GM19025 (cell line): ENCODE results near the gene LAG3.

Experiments
- ATAC-seq: cut with Tn5 transposase; IDR thresholded peaks from one replicate; pipeline ENCODE4 v1.9.1; 2021; ENCODE audit warnings: mild to moderate bottlenecking, low read depth, moderate library complexity; ENCODE audit not compliant: unreplicated experiment

Gene LAG3

DNA sequence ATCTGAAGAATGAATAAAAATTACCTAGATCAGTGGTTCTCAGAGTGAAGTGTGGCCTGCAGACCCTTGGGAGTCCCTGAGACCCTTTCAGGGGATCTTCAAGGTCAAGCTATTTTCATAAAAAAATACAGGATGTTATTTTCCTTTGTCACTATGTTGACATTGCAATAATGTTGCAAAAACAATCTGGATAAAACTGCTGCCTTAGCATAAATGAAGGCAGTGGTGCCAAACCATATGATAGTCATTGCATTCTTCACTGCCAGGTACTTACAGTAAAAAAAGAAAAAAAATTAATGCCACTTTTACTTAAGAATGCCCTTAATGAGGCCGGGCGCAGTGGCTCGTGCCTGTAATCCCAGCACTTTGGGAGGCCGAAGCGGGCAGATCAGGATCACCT is 15.0 kb downstream of the LAG3 start:
- no peak for ATAC-seq

DNA sequence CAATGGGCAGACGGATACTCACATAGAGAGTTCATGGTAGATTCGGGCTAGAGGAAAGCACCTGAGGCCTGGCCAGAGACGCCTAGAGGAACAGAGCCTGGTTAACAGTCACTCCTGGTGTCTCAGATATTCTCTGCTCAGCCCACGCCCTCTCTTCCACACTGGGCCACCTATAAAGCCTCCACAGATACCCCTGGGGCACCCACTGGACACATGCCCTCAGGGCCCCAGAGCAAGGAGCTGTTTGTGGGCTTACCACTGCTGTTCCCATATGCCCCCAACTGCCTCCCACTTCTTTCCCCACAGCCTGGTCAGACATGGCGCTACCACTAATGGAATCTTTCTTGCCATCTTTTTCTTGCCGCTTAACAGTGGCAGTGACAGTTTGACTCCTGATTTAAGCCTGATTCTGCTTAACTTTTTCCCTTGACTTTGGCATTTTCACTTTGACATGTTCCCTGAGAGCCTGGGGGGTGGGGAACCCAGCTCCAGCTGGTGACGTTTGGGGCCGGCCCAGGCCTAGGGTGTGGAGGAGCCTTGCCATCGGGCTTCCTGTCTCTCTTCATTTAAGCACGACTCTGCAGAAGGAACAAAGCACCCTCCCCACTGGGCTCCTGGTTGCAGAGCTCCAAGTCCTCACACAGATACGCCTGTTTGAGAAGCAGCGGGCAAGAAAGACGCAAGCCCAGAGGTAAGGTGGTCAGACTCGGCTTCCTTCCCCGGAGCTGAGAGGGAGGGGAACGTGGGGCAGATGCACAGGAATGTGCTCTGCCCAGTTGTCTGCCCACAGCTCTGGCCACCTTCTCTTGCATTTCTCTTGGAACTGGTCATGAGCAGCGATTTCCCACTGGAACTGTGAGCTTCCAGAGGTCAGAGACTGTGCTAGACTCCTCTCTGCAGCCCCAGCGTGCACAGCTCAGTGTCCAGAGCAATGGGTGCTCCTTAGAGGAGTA is 16.9 kb downstream of the LAG3 start, which contains the start of gene CD4:
Gene CD4 (plus strand): TSS at position 557 of the 953 bp plus-strand sequence. CDS start 10,611 bp downstream, outside the sequence.
- no peak for ATAC-seq

DNA sequence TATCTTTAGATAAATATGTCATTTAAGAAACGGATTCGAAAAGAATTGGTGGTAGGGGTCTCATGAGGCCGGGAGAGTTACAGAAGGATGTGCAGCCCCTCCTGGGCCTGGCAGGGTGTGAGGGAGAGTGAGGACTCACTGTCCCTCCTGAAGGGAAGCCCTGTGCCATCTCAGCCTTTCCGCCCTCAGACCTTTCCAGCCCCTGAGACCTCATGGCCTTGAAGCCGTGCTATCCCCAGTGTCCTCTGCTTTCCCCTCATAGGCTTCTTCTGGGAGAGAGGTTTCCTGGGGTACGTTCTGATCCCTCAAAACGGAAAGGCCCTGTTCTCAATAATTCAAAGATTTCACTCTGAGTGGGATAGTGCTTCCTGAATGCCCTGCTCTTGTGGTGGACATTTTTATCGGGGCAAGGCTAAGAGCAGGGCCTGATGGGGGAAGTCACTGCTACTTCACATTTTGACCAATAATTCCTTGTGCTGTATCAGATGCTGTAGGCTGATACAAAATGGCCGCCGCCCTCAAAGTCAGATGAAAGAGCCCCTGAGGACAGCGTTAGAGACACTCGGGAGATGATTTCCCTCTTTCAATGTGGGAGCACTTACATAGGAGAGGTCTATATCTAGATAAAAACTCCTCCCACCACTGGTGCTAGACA is 18.3 kb downstream of the LAG3 start:
- ATAC-seq = no peak

DNA sequence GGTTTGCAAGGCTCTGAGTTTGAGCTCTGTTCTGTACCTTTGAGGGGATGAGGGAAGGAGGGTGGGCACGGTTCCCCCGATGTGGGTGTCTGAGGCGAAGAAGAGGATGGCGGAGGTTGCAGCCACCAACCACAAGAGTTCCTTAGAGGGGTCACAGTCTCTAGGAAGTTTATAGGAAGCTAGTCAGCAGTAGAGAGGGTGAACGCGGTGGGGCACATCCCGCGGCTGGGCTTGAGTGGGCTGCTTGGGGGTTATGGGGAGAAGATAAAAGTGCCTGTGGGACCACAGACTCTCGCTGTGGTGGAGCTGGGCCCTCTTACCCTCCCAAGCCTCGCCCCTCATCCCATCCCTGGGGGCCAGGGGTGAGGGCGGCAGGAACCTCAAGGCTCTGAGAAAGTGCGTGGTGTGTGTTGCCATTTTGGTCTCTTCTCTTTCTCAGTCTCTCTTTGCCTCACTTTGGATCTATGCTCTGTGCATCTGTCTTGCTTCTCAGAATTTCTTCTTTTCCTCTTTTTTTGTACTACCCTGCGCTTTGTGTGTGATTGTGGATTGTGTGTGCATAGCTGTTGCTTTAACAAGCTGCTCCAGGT is 19.7 kb downstream of the LAG3 start:
- ATAC-seq = no peak

DNA sequence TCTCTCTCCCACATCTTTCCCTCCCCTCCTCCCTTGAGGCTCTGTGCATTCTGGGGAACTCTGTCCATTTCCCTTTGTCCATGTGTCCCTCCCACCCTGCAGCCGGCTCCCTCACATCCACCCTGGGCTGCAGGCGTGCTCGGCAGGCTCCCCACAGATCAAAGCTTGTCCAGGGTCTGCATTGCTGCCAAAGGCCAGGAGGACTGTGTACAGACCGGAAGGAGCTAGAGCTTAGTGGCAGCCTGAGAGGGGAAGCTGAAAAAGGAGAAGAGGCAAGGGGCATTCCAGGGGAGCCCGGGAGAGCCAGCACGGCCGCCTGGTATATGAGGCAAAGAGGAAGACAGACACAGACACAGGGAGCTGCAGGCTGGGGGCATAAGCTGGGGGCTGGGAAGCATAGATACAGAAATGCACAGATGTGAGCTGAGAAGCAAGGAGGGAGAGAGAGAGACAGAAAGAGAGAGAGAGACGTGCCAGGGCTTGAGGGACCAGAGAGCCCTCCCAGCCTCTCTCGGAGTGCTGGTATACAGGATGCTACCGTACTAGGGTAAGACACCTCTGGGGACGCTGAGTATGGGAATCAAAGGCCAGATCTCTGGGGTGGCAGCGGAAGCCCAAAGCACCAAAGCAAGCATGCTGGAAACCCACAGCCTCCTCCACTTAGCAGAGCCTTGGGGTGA is 20.3 kb downstream of the LAG3 start:
- no peak for ATAC-seq

DNA sequence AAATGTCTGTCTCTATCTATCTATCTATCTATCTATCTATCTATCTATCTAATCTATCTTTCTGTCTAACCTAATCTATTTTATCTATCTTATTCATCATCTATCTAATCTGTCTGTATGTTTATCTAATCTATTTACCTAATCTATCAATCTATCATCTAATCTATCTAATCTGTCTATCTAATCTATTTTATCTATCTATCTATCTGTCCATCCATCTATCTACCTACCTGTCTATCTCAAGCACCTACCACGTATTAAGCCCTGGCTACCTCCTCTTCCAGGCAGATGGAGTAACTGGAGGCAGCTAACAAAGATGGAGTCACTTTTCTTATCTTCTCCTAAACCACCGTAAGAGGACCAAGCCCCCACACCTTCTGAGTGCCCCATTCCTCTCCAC is 22.8 kb downstream of the LAG3 start:
- ATAC-seq = no peak

DNA sequence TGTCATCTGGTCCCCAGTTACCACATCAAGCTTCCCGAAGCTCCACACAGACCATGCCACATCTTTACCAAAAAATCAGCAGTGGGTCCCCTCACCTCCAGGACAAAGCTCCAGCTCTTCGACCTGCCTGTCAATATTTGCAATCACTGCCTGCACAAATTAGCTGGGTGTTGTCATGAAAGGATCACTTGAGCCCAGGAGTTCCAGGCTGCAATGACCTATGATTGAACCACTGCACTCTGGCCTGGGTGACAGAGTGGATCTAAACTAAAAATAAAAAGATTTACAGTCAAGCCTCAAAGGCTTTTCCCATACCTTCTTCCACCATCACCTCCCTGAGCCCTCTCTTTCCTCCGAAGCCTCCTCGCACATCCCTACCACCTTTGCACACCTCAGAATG is 24.3 kb downstream of the LAG3 start:
- no peak for ATAC-seq

DNA sequence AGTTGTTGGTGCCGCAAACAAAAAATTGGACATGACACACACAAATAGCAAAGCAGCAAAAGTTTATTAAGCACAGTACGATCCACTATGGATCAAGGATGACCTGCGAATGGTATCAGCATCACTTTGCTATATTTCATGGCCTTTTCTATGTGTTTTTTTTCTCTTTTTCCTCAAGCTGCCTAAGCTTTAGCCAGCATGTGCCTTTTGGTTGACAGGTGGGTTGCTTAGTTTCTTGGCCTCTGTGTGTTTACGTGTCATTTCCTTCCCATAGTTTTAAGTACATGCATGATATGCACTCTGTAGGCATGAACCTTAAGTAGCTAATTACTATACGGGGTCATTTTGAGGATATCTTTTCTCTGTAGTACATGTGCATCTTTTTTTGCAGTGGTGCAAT is 26.8 kb downstream of the LAG3 start:
- no peak for ATAC-seq

DNA sequence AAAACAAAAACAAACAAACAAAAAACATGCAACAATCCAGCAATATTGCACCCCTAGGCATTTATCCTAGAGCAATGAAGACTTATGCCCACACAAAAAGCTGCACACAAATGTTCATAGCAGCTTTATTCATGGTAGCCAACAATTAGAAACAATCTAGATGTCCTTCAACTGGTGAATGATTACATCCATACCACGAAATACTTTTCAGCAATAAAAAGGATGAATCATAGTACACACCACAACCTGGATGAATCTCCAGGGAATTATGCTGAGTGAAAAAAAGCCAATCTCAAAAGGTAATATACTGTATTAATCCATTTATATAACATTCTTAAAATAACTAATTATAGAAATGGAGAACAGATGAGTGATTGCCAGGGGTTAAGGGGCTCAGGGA is 34.9 kb downstream of the LAG3 start:
- ATAC-seq = no peak

DNA sequence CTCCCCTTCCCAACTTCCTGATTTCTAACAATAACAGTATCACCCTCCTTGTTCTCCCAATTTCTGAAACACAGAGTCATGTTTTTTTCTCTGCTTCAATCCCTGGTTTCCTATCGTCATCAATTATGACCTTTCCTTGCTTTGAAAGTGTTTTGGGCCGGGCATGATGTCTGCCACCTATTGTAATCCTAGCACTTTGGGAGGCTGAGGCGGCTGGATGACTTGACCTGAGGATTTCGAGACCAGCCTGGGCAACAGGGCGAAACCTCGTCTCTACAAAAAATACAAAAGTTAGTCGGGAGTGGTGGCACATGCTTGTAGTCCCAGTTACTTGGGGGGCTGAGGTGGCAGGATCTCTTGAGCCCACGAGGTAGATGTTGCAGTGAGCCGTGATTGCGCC is 36.7 kb downstream of the LAG3 start:
- ATAC-seq = no peak

DNA sequence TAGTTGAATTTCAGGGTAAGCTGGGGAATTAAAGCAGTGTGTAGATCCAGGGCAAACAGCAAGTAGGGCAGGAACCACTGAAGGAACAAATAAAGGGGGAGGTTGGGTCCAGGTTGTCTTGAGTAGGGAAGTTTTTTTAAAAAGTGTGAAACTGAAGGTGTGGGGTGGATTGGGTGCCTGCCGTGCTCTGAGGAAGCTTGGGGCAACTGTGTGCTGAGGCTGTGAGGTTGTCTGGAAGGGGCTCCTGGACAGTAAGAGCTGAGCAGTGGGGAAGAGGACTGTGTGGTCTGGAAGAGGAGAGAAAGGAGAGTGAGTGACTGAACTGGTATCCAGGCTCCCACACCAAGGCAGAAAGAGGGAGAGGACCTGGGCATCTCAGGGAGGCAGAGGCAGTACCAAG is 38.4 kb downstream of the LAG3 start:
- ATAC-seq = no peak

DNA sequence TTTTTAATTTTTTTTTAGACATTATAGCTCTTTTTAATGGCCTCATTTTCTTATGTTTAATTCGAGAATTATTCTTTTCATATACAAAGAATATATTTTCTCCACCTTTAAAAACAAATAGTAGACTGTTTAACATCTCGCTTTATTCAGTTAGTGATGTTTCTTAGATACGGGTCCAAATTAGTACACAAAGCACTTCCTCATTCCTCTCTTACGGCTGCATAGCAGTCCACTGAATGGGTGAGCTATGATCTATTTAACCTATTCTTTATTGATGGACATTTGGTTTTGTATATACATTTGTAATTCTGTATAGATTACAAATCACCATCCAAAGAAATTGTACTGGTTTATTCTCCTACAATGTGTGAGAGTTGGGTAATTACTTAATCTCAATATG is 41.0 kb downstream of the LAG3 start:
- no peak for ATAC-seq

DNA sequence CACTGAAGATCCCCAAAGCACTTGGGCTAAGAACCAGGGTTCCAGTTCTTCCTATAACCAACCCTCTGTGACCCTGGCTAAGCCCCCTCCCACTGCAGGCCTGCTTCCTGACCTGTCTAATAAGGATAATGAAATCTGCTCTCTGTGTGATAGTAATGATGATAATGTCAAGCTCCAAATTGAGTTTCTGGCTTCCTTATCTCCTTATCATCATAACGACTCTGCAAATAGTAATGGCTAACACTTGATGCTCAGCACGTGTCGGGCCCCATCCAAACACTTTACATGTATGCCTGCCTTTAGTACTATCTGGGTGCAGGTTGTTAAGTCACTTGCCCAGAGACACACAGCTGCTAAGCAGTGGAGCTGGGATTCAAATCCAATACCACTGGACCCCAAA is 44.3 kb downstream of the LAG3 start:
- ATAC-seq = no peak

DNA sequence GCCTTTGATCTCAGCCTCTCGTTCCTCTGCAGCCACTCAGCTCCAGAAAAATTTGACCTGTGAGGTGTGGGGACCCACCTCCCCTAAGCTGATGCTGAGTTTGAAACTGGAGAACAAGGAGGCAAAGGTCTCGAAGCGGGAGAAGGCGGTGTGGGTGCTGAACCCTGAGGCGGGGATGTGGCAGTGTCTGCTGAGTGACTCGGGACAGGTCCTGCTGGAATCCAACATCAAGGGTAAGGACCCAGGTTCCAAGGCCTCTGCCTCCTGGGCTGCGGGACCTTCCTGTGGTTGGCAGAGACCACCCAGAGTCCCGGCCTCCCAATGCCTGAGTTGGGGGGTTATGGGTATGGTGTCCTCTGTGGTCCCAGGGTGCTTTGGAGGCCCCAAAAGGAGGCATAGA is 44.8 kb downstream of the LAG3 start:
- no peak for ATAC-seq

DNA sequence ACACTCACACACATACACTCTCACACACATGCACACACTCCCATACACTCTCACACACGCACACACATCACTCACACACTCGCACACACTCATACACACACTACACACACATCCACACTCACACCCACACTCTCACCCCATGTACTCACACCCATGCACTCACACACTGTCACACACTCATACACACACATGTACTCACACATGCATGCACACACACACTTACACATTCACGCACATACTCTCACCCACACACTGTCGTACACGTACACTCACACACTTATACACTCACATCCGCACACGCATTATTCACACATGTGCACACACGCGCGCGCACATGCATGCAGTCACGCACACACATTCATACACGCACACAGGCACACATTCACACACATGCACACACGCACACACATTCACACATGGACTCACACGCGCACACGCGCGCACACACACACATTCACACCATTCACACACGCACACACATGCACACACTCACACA is 45.4 kb downstream of the LAG3 start:
- no peak for ATAC-seq

DNA sequence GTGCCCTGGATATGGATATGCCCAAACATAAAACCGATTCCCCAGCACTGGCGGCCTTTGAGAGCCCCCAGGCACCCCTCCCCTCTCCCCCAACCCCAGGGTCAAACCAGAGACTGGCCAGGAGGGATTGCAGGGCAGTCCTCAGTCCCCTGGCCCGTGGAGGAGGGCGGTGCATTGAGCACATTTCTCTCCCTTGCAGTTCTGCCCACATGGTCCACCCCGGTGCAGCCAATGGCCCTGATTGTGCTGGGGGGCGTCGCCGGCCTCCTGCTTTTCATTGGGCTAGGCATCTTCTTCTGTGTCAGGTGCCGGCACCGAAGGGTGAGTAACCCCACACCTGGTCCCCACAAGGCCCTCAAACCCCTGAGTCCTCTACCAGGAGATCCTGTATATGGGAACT is 45.9 kb downstream of the LAG3 start:
- no peak for ATAC-seq

DNA sequence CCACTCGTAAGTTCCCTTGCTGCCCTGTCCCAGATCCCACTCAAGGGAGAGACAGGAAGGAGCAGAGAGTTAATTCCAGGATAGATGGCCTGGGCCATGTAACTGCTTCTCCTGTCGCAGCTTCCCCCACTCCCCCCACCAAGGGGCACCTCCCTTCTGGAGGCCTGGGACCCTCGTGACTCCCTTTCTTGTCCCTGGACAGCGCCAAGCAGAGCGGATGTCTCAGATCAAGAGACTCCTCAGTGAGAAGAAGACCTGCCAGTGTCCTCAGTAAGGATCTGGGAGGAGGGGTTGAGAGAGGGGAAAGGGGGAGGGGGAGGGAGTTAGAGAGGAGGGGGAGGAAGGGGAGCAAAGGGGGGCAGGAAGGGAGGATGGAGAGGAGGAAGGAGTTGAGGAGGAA is 46.3 kb downstream of the LAG3 start:
- no peak for ATAC-seq

DNA sequence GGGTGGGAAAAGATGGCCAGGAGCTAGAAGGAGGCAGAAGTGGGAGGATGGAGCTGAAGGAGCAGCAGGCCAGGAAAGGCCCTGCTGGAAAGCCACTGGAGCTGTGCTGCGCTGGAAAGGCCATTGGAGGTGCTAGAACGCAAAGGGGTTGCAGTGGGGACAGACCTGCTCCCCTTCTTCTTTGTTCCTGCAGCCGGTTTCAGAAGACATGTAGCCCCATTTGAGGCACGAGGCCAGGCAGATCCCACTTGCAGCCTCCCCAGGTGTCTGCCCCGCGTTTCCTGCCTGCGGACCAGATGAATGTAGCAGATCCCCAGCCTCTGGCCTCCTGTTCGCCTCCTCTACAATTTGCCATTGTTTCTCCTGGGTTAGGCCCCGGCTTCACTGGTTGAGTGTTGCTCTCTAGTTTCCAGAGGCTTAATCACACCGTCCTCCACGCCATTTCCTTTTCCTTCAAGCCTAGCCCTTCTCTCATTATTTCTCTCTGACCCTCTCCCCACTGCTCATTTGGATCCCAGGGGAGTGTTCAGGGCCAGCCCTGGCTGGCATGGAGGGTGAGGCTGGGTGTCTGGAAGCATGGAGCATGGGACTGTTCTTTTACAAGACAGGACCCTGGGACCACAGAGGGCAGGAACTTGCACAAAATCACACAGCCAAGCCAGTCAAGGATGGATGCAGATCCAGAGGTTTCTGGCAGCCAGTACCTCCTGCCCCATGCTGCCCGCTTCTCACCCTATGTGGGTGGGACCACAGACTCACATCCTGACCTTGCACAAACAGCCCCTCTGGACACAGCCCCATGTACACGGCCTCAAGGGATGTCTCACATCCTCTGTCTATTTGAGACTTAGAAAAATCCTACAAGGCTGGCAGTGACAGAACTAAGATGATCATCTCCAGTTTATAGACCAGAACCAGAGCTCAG is 47.0 kb downstream of the LAG3 start:
- ATAC-seq = no peak

DNA sequence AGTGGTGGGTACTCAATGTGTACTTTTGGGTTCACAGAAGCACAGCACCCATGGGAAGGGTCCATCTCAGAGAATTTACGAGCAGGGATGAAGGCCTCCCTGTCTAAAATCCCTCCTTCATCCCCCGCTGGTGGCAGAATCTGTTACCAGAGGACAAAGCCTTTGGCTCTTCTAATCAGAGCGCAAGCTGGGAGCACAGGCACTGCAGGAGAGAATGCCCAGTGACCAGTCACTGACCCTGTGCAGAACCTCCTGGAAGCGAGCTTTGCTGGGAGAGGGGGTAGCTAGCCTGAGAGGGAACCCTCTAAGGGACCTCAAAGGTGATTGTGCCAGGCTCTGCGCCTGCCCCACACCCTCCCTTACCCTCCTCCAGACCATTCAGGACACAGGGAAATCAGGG is 47.8 kb downstream of the LAG3 start:
- ATAC-seq = no peak
